DMS153 (cell line): Measurements from ENCODE around the gene OSBPL8.

Source experiments
- DNase-seq: peaks from one replicate; lab custom pipeline; 2025; lab: John Stamatoyannopoulos, UW

OSBPL8 gene, protein sequence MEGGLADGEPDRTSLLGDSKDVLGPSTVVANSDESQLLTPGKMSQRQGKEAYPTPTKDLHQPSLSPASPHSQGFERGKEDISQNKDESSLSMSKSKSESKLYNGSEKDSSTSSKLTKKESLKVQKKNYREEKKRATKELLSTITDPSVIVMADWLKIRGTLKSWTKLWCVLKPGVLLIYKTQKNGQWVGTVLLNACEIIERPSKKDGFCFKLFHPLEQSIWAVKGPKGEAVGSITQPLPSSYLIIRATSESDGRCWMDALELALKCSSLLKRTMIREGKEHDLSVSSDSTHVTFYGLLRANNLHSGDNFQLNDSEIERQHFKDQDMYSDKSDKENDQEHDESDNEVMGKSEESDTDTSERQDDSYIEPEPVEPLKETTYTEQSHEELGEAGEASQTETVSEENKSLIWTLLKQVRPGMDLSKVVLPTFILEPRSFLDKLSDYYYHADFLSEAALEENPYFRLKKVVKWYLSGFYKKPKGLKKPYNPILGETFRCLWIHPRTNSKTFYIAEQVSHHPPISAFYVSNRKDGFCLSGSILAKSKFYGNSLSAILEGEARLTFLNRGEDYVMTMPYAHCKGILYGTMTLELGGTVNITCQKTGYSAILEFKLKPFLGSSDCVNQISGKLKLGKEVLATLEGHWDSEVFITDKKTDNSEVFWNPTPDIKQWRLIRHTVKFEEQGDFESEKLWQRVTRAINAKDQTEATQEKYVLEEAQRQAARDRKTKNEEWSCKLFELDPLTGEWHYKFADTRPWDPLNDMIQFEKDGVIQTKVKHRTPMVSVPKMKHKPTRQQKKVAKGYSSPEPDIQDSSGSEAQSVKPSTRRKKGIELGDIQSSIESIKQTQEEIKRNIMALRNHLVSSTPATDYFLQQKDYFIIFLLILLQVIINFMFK

DNA sequence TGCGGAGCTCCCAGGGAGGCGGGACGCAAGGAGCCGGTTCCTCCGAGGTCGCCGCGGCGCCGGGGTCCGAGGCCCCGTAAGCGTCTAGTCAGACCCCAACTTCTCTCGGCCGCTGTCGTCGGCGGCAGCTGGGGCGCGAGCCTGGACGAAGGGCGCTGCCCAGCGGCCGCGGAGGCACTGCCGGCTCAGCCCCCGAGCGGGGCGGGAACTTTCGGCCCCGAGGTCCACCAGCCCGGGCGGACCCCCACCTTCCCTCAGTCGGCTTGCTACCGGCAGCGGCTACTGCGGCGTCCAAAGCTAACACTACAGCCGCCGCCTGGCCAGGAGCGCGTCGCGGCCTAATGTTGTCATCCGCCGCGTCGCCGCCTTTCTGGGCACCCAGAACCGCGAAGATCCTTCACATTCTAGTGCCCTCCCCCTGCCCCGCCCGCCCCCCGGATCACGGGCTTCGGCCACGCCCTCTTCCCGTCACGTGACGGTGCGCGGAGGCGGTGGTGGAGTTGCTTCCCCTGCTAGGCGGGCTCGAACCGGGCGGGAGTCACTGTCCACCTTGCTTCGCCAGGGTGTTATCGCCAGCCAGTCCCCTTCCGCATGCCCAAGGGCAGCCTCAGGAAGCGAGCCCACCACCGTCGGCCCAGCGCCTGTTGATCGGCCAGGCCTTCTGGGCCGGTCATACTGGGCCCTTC lies at the start of gene OSBPL8:
Gene OSBPL8 (minus strand): TSS at position 372 of the 686 bp plus-strand sequence. CDS start 72,220 bp downstream, outside the sequence.
- peak; percentile 84 for DNase-seq

DNA sequence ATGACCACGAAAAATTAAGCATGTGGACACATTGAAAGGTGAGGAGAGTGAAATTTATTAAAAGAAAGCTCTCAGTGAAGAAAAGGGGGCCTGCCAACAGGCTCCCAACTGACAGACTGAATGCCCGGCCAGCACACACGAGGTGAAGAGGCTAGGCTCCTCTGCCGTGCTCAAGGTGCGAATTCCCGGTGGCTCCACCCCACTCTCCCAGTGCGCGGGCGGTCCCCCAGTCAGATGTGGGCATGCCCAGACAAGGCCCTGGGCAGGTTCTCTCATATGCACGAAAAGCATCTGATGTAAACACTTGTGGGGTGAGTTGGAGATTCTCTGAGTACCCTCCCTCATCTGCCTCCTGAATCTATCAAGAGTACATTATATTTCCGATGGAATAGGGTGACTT lies 48.5 kb upstream of the OSBPL8 start:
- no peak for DNase-seq

DNA sequence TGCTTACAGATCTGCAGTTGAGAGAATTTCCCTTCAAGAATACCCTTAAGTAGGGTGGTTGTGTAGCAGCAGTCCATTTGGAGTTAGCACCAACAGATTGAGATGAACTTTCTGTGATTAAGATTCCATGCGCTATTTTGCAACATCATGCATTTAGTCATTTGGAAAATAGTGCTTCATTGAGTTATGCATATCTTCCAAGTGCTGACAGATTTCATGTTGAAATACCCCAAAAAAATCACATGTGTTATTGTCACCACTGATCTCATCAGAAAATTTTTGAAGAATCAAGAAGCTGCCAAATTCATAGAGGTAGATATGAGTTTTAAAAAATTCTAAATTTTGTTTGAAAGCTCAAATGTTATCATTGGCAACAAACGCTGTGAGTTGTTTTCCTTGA lies 35.5 kb upstream of the OSBPL8 start:
- DNase-seq, result no peak

DNA sequence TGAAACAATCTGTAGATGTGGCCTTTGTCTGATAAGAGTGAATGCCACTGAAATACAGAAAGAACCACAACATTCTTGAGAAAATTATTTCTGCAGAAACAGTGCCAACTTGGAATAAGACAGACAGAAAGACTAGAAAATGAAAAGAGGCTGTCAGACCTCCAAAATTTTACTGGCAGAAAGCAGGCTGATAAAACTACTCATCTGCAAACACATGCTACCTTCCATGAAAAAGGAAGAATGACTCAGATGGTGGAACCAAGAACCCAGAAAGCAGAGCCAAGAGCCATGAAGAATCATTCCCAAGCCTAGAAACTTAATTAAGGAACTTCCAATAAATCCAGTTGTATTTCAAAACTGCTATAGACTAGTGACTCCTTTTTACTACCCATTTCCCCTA lies 31.9 kb upstream of the OSBPL8 start:
- no peak for DNase-seq

DNA sequence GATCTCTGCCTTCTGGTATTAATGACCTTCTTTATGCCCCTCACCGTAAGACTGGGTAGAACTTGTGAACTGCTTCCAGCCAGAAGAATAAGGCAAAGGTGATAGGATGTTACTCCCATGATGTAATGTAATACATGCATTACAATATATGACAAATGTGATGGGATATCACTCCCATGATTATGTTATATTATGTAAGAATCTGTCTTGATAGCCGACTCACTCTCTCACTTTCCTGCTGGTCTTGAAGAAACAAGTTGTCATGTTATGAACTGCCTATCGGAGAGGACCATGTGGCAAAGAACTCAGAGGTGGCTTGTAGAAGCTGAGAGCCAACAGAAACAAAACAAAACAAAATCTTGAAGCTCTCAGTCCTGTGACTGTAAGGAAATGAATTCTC lies 30.6 kb upstream of the OSBPL8 start:
- DNase-seq, result no peak

DNA sequence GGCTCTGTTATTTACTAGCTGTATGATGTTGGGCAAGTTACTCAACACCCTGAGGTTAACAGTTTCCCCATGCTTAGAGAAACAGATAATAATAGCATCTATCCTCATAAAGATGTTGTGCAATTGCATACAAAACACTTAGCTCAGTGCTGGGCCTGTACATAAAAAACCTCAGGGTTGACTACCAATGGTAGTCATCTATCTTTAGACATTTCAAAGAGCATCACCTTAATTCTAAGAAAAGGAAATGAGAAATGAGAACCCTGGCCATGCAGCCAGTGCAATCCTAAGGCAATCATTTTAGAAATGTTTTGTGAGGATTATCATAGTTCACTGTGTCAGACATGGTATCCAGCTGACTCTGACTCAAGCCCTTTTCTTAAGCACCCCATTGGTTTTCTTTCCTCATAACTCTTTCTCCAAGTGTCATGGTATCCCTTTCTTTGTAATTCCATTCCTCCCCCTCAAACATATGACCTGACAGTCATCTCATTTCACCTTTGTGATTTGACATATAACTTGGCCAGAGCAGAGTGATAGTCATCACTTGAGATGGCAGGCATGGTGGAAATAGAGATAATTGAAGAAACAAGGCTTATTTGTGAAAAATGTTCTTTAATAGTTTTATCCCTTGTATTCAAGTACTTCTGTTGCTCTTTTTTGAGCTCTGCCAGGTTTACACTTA lies 29.5 kb upstream of the OSBPL8 start:
- no peak for DNase-seq

DNA sequence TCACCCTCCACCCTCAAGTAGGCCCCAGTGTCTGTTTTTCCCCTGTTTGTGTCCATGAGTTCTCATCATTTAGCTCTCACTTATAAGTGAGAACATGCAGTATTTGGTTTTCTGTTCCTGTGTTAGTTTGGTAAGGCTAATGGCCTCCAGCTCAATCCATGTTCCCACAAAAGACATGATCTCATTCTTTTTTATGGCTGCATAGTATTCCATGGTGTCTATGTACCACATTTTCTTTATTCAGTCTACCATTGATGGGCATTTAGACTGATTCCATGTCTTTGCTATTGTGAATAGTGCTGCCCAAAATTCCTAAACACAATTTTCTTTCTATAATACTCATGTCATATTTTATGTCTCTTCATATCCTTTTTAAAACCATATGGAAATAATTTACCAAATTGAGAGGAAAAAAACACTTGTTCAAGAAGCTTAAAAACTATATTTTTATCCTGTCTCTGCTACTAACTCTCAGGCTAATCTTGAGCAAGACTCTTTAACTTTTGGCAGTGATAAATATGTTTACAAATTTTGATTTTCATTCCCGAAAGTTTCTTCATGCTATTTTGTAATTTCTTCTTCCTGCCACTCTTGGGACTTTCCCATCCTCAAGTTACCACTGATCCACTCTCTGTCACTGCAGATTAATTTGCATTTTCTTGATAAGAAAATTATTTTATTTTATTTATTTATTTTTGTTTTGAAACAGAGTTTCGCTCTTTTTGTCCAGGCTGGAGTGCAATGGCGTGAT lies 28.0 kb upstream of the OSBPL8 start:
- no peak for DNase-seq

DNA sequence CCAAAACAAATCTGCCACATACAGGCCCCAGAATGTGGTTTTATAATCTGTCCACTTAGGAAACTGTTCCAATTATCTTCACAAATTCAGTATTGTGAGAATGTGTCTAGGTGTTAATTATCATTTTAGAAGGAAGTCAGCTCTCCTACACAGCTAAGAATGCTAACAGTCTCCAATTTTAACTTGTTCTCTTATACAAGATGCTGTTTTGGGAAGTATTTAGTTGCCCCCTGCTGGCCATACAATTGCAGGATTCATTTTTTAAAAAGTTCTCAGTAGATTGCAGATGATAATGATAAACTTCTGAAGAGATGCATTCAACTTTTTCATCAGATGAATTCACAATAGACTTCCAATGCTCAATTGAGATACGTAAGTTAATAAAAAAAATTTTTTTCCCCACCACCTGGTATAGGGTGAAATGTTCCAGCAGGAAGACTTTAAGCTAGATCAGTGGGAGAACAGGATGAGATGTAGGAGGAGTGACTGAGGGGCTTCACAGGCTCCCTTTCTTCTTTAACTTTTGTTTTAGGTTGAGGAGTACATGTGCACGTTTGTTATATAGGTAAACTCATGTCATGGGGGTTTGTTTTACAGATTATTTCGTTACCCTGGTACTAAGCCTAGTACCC lies 27.3 kb upstream of the OSBPL8 start:
- DNase-seq, result no peak

DNA sequence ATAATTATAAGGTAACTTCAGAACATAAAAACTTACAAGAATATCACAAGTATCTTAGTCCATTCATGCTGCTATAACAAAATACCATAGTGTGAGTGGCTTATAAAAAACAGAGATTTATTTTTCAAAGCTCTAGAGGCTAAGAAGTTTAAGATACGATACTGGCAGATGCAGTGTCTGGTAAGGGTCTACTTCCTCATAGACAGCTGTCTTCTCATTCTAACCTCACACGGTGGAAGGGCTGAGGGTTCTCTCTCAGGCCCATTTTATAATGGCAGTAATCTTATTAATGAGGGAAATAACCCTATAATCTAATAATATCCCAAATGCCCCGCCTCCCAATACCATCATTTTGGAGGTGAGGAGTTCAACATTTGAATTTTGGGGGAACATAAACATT lies 23.7 kb upstream of the OSBPL8 start:
- DNase-seq, result no peak

DNA sequence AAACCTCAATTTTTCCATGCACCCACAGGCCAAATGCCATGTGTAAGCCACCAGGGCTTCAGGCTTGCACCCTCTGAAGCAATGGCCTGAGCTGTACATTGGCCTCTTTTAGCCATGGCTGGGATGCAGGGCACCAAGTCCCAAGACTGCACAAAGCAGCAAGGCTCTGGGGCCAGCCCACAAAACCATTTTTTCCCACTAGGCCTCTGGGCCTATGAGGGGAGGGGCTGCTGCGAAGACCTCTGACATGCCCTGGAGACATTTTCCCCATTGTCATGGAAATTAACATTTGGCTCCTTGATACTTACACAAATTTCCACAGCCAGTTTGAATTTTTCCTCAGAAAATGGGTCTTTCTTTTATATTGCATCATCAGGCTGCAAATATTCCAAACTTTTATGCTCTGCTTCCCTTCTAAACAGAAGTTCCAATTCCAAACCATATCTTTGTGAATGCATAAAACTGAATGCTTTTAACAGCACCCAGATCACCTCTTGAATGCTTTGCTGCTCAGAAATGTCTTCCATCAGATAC lies 14.3 kb upstream of the OSBPL8 start:
- no peak for DNase-seq

DNA sequence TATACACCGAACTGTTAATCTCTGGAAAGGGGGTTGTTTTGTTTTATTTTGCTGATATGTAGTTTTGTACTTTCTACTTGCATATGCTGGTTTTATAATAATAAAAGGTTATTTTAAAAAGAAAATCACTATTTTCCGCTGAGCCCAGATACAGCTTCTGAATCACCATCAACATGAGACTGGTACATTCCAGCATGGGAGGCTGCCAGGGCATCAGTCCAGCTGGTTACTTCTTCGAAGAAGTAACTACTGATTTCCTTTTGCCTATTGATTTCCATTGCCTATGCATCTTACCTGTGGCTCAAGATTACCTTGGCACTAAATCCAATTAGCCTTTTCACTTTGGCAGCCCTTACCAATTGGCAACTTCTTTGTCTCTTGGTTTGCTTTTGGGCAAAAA lies 11.7 kb upstream of the OSBPL8 start:
- no peak for DNase-seq

DNA sequence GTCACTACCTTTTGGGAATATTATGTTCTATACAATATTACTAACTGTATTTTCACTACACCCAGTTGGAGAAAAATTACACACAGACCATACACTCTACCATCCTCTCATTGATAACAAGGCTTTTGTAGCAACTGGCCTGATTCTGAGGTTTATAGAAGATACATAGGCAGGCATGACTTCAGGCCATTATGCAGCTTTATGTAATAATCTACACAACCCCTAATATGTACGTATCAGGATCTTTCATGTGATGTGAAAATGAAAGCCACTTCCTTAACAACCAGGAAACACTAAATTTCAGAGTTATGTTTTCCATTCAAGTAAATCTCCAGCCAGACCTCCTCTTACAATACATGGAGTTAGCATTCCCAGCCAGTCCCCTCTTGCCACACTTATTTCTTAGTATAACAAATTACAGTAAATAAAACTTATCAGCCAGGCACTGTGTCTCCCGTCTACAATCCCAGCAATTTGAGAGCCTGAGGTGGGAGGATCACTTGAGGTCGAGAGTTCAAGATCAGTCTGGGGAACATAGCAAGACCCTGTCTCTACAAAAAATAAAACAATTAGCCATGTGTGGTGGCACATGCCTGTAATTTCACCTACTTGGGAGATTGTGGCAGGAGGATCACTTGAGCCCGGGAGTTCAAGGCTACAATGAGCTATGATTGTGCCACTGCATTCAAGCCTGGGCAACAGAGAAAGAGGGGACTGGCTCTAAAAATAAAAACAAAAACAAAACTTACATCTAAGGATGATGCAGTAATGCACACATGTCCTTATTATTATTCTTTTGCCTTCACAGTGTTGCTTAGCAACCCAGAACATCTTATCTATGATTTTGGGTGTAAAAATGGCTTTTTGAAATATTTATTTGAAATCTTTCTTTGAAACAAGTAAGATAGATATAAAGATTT lies 10.4 kb upstream of the OSBPL8 start:
- DNase-seq, result no peak

DNA sequence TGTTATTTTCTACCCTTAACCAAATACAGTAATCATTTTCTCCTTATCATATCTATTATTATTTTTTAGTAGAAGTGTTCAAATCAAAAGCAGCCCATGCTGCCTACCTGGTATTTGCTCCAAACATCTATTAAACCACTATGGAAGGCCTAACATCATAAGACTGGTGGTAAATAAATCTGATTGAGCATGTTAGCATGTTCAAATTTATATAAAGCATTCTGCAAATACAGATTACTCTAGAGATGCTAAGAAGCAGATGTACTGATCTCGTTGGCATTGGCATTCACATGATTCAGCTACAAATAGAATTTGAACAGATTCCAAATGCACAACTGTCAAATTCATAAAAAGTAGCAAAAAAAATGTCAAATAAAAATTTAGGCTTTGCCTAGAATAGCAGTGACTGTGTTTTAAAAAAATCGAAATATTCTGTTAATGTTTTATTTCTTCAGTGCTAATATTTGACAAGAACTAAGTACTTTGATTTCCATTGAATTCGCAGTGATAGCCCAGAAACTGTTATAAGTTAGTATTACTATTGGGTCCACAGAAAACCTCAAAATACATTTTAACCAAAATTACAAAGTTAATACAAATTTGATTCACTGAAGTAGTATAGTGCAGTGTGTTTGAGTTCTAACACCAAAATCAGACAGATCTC lies 9.4 kb upstream of the OSBPL8 start:
- DNase-seq, result no peak

DNA sequence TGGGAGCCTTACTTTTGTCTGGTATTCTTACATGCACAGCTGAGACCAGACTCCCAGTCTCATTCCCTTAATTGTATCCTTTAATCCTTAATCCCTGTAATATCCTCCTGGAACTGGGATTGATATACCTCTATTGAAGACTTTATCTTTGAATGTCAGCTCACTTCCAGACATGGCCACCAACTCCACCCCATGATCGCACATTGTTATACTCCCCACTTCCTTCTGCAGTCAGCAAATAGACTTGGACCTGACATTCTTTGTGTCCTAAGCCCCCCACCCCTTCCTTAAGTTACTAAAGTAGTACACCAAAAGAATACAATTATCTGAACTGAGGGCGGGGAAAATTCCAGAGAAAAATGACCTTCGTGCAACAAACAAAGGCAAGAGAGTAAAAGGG lies 8.6 kb upstream of the OSBPL8 start:
- DNase-seq, result no peak

DNA sequence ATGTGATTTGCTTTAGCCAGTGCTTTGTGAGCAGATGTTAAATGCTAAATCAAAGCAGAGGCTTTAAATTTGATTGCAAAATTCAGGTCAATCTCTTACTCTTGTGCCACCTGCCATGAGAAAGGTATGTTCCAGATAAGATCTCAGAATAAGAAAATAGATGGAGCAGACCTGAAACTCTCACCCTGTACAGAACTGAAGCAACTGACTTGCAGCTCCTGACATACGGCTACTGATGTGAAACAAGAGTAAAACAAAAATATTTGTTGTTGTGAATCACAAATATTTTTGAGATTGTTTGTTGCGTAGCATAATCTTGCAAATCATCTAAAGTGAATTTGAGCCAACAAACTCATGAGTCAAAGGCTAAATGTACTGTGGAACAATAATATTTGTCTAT lies 3.5 kb upstream of the OSBPL8 start:
- no peak for DNase-seq

DNA sequence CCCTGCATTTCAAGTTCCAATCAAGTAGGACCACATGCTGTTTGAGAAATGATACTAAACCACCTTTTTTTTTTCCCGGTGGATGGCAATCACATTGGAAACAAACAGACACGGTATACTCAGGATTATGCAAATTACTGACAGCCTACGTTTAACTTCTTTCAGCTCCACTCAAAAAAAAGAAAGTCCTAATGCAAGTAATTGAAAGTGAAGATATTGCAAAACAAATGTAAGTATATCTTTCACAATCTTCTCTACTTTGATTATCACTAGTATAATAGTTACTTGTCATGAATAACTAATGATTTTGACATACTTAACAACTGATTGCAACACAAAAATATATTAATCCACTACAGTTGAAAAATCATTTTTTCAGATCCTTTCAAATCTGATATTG lies 2.6 kb upstream of the OSBPL8 start:
- no peak for DNase-seq

DNA sequence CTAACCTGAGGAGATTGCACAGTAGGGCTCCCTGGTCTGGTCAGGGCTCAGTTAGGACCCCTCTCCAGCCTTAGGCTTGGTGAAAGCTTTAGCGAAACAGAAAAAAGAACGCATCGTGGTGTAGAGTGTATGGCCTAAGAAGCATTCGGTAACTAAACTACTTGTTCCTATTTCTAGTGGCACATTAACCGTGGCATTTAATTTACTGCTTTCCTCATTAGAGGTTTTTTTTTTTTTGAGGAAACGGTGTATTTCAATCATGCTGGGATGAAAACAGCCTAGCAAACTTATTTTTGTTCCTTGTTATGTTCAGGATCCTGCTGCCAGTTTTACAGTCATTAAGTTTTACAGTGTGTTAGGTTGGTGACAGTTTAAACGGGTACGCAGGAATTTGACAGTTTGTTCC lies 518 bp upstream of the OSBPL8 start:
- no peak for DNase-seq

DNA sequence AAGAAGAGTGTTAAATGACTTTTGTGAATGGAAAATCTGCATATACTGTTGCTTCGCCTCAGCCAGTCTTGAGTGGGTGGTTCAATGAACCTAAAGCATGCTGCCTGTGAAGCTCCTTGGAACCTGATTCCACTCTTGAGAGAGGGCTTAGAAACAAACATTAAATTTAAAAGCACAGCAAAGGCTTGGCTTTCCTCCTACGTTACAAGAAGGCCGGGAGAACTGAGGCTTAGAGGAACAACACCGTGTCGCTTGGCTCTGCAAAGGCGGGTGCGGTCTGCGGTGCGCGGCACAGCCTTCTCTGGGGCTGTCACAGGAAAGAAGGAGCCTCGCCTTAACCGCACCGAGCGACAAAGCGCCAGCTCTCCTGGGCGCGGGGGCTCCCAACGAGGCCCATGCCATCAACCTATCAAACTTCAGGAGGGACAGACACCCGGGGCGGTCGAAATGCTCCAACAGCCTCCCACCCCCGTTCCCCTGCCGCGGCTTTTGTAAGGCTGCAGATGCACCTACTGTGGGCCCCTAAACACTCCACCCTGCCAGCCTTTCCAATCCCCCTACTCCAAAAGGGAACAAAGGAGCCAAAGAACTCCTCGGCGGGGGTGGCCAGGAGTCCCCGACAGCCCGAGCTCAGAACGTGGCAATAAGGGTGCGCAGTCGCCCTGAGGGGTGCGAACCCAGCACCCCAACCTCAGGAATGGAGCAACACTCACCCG lies 729 bp downstream of the OSBPL8 start:
- no peak for DNase-seq
